ENCODE results near the gene ADA. TPM values are rescaled to one million over a fixed set of nuclear protein-coding genes. Genes with fewer than 3 reads are reported as not detected.

Gene ADA
- total RNA-seq, 1 experiment from 2014 or later, result 28.2 TPM

GRCh38 chr20:44630297-44630696 lies 21.2 kb downstream of the ADA start:
- Histone ChIP-seq H3K9me3 (ENCODE audit: insufficient read depth, low read depth) (no peaks in the 10 kb centered on the region), H3K79me2 (ENCODE audit: low read depth) (no peaks in the 10 kb centered on the region), H3K4me1 (replicated peaks; ENCODE audit: insufficient read depth) (no peaks in the 10 kb centered on the region), H3K36me3 (ENCODE audit: low read depth) (no peaks in the 10 kb centered on the region), H4K20me1 (ENCODE audit: insufficient read depth) (no peaks in the 10 kb centered on the region), H2AFZ (no peak overlapping the region), H3F3A (ENCODE audit: insufficient read depth, low read depth) (no peaks in the 10 kb centered on the region), H3K27me3 (ENCODE audit: insufficient read depth, low read depth) (no peaks in the 10 kb centered on the region), H3K9me2 (ENCODE audit: insufficient read depth) (no peaks in the 10 kb centered on the region), H3K4me2 (no peak overlapping the region), H3K27ac (no peak overlapping the region), H3K4me3 (no peak overlapping the region)
- no peak for DNase-seq
- BruUV-seq (replicated peaks), result no TSS peak
- TF ChIP-seq, protein P1, sequence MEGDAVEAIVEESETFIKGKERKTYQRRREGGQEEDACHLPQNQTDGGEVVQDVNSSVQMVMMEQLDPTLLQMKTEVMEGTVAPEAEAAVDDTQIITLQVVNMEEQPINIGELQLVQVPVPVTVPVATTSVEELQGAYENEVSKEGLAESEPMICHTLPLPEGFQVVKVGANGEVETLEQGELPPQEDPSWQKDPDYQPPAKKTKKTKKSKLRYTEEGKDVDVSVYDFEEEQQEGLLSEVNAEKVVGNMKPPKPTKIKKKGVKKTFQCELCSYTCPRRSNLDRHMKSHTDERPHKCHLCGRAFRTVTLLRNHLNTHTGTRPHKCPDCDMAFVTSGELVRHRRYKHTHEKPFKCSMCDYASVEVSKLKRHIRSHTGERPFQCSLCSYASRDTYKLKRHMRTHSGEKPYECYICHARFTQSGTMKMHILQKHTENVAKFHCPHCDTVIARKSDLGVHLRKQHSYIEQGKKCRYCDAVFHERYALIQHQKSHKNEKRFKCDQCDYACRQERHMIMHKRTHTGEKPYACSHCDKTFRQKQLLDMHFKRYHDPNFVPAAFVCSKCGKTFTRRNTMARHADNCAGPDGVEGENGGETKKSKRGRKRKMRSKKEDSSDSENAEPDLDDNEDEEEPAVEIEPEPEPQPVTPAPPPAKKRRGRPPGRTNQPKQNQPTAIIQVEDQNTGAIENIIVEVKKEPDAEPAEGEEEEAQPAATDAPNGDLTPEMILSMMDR (conservative IDR thresholded peaks at IDR 0.05), result no peak
- no peak for TF ChIP-seq EZH2 (IDR thresholded peaks at IDR 0.05; ENCODE audit: low read depth)
- POLR2A ChIA-PET (ENCODE audit: unreplicated experiment), result interaction anchor here (0.7 kb wide), 1 partner anchor 281 kb away, joined by 3 read pairs; no protein-coding TSS in a partner anchor
- CTCF ChIA-PET, result no interaction called here
- intact Hi-C loops (cut with micrococcal nuclease; ENCODE audit: unreplicated experiment), result no loop called here

GRCh38 chr20:44629542-44629941 lies 22.0 kb downstream of the ADA start:
- Histone ChIP-seq H3K9me2 (ENCODE audit: insufficient read depth) (no peaks in the 10 kb centered on the region), H3K4me2 (no peak overlapping the region), H3K9me3 (ENCODE audit: insufficient read depth, low read depth) (no peaks in the 10 kb centered on the region), H3K27me3 (ENCODE audit: insufficient read depth, low read depth) (no peaks in the 10 kb centered on the region), H3K36me3 (ENCODE audit: low read depth) (no peaks in the 10 kb centered on the region), H4K20me1 (ENCODE audit: insufficient read depth) (no peaks in the 10 kb centered on the region), H3F3A (ENCODE audit: insufficient read depth, low read depth) (no peaks in the 10 kb centered on the region), H3K79me2 (ENCODE audit: low read depth) (no peaks in the 10 kb centered on the region), H3K4me3 (no peak overlapping the region), H2AFZ (no peak overlapping the region), H3K4me1 (replicated peaks; ENCODE audit: insufficient read depth) (no peaks in the 10 kb centered on the region), H3K27ac (no peak overlapping the region)
- intact Hi-C loops (cut with micrococcal nuclease; ENCODE audit: unreplicated experiment), result no loop called here
- CTCF ChIA-PET, result no interaction called here
- POLR2A ChIA-PET (ENCODE audit: unreplicated experiment), result no interaction called here
- no peak for TF ChIP-seq EZH2 (IDR thresholded peaks at IDR 0.05; ENCODE audit: low read depth)
- TF ChIP-seq, protein P1 (conservative IDR thresholded peaks at IDR 0.05), result no peak
- no peak for DNase-seq
- no TSS peak for BruUV-seq (replicated peaks)

- Histone ChIP-seq H2AFZ (no peak overlapping the region), H3K27me3 (ENCODE audit: insufficient read depth, low read depth) (no peaks in the 10 kb centered on the region), H3F3A (ENCODE audit: insufficient read depth, low read depth) (no peaks in the 10 kb centered on the region), H3K9me3 (ENCODE audit: insufficient read depth, low read depth) (no peaks in the 10 kb centered on the region), H3K27ac (no peak overlapping the region), H3K4me2 (no peak overlapping the region), H4K20me1 (ENCODE audit: insufficient read depth) (no peaks in the 10 kb centered on the region), H3K36me3 (ENCODE audit: low read depth) (no peaks in the 10 kb centered on the region), H3K4me3 (no peak overlapping the region), H3K4me1 (replicated peaks; ENCODE audit: insufficient read depth) (no peaks in the 10 kb centered on the region), H3K9me2 (ENCODE audit: insufficient read depth) (no peaks in the 10 kb centered on the region), H3K79me2 (ENCODE audit: low read depth) (no peaks in the 10 kb centered on the region)
- intact Hi-C loops (cut with micrococcal nuclease; ENCODE audit: unreplicated experiment), result no loop called here
- ChIA-PET CTCF (no interaction called here), POLR2A (ENCODE audit: unreplicated experiment) (no interaction called here)
- BruUV-seq (replicated peaks), result no TSS peak
- TF ChIP-seq, protein P1 (conservative IDR thresholded peaks at IDR 0.05), result no peak
- TF ChIP-seq EZH2 (IDR thresholded peaks at IDR 0.05; ENCODE audit: low read depth), result no peak
- DNase-seq, result no peak
Observed at GRCh38 chr20:44629017-44629385, 22.5 kb downstream of the ADA start.

All from PC-9 (cell line).